Activated naive CD4-positive, alpha-beta T cell treated with Interleukin-2 at 50 U/mL for 16 hours (primary cell): ENCODE results near the gene GJC1.
"Not testable (repeated sequence)": the region's sequence is repeated elsewhere in the genome, so short reads cannot be mapped to it uniquely, and the experiment has no call there.

Source experiments
- DNase-seq: peaks from one replicate; pipeline ENCODE4 v3.0.0-alpha.2; 2020

The GJC1 gene

GRCh38 chr17:44758414-44759085, 71.5 kb downstream of the GJC1 start, which contains the start of gene ADAM11:
ADAM11 (plus strand) TSS chr17:44758988; CDS start chr17:44759200, 212 bp downstream.
- DNase-seq, result no peak

DNA sequence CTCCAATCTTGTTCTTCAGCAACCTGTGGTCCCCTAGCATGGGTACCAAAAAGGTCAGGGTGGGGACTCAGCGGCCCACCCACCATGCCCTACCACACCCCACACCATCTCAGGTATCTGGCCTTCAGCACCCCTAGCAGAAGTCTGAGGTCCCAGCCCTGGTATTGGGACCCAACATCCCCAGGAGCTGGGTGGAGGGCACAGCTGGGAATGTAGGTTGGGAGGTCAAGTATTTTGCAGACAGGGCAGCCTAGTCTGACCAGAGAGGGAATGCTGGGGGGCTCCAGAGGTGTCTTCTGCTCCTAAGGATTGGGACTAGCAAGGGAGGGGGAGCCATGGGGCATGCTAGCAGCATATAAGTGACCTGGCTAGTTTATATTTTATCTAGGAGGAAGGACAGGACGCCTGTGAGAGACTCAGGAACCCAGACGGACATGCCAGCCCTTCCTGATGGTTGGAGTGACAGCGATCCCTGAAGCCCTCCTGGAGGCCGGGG, 72.1 kb downstream of the GJC1 start:
- DNase-seq, result no peak

DNA sequence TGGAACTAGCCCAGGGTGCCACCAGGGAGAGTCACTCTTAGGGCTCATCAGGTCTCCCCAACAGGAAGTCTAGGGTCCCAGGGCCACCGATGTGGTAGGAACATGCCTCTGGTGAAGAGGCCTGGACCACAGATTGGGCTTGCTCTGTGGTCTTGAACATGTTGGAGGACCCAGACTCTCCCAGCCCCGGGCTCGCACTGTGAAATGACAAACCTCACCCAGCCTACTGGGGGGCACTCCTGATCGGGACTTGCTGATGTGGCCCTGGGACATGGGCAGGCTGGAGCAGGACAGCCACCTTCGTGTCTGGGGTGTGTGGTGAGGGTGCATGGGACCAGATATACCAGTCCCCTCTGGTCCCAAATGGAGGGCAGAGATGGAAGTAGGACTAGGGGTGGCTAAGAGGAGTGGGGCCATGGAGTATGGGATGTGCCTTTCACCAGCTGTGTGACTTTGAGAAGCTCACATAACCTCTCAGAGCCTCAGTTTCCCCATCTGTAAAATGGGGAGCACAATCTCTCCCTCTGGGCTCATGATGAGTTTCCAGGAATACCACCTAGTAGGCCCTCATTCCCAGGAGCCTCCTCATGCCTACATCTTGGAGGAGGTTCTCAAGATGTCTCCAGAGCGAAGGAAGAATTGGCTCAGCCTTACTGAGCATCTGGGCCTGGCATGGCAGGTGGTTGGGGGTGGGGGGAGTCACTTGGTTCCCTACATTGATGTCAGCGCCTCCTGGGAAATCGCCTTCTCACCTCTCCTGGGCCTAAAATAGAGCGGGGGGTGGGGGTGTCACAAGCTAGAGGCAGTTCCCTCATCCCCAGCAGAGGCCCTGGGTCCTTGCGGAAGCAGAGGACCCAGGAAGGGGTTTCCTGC, 72.8 kb downstream of the GJC1 start:
- DNase-seq, result no peak

- not testable (repeated sequence) for DNase-seq
These were observed 74.9 kb downstream of the GJC1 start for GRCh38 chr17:44755180-44755579.

DNA sequence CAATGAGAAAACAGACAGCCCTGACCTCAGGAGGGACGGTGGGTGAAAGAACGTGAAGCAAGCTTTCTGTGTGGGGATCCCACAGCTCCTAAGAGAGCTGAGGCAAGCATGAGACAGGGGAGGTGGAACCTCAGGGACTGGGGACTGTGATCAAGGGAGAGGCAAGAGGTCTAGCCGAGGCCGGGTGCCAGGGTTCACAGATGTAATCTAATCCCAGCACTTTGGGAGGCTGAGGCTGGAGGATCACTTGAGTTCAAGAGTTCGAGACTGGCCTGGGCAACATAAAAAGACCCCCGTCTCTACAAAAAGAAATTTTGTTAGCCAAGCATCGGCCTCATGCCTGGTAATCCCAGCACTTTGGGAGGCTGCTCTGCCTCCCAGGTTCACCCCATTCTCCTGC, 75.8 kb downstream of the GJC1 start:
- no peak for DNase-seq

DNA sequence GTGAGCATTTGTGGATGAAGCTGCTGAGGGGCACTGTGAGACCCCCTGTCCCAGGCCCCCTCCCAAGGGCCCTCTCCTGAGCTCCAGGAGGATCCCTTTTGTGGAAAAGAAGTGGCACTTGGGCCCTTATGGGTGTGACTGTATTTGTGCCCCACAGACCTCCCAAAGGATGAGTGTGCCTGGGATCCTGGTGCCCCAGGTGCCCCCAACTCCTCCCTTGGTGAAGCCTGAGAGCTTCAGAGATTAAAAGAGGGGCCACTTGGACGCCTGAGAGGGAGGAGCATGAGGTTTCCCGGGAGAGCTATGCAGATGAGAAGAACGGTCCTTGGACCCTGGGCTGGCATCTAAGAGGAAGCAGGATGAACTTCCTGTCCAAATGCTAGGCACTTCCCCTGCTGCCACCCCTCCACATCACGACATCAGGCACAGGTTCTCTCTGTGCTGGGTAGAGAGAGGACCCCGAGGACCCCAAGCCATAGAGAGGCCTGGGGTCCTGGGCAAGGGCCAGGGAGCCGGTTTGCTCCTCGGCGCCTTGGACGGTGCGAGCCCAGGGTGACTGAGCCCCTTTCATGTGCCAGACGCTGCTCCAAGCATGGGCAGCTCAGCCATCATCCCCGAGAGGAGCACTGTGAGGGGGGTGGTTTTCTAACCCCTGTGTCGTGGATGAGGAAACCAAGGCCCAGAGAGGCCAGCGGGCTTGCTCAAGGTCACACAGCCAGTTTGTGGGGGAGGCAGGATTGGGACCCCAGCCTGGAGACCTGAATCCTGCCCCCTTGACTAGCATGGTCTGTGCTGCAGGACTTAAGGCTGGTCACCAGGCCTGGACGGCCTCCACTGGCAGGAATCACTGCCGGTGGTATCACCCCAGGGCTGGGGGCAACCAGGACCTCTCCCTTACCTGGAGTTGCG, 76.9 kb downstream of the GJC1 start:
- no peak for DNase-seq

DNA sequence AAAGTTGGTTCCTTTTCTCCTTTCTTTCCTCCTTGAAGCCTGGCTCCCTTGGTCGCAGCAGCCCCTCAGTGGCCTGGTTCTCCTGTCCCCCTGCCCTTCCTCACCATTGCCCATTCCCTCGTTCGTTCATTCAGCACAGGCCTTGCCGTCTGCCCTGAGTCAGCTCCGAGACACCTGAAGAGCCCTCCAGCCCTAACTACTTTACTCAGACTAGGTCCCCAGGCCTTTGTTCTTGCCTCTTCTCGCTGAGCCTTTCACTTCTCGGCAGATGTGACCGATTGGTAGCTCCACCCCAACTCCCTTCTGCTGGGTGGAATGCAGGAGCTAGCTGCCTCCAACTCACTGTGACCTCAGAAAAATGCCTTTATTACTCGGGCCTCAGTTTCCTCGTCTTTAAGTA, 78.3 kb downstream of the GJC1 start:
- no peak for DNase-seq

DNA sequence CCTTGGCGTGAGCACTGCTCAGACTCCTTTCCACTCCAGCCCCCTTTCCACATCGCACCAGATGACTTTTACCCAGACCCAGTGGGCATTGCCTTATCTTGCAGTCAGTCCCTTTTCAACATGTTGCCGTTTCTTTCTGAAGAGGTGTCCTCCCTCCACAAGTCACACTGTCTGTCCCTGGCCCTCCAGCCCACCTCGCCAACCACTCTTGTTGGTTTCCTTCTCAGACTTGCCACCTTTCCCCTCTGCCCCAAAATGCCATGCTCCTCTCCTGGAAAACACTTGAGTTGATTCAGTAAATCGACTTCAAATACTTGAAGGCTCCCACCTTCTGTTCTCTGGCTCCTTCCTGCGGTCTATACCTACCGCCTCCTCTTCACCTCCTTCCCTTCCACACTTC, 78.8 kb downstream of the GJC1 start:
- DNase-seq, result no peak

- DNase-seq, result no peak
These were observed 80.1 kb downstream of the GJC1 start for GRCh38 chr17:44749980-44750318.

DNA sequence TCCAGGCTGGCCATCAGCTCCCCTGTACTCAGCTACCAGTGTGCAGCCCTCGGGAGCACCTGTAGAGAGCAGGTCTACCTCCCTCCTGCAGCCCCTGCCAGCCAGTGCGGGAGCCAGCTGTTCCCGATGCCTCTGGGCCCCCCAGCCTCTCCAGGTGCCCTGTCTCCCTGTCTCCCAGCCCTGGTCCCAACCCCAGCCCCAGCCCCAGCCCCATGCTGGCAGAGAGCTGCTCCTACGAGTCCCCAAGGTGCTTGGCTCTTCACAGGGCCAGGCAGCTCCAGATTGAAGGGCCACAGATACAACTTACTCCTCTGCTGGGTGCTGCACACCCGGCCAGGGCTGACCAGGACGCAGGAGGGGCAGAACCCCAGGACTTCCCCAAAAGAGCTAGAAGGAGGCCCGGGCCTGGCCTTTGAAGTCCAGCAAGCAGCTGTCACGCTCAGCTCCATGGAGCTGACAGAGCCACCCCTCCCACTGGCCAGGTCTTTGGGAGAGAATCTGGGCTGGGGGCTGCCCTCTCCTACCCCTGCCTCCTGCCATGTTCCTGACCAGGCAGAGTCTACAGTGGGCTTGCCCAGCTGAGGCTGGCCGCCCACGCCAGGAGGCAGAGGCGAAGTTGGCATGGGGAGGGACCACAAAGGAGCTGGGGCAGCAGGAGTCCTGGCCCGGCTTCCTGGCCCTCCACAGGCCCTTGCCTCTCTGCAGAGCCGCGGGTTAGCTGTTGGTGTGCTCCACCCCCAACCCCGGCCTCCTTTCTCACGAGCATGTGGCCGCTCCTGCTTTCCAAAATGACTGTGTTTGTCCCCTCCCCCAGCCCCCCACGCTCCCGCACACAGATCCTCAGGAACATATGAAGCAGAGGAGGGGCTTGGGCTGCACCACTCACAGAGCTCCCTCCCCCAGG, 80.8 kb downstream of the GJC1 start:
- no peak for DNase-seq
